ENCODE data around the gene PTGFR.

PTGFR gene

DNA sequence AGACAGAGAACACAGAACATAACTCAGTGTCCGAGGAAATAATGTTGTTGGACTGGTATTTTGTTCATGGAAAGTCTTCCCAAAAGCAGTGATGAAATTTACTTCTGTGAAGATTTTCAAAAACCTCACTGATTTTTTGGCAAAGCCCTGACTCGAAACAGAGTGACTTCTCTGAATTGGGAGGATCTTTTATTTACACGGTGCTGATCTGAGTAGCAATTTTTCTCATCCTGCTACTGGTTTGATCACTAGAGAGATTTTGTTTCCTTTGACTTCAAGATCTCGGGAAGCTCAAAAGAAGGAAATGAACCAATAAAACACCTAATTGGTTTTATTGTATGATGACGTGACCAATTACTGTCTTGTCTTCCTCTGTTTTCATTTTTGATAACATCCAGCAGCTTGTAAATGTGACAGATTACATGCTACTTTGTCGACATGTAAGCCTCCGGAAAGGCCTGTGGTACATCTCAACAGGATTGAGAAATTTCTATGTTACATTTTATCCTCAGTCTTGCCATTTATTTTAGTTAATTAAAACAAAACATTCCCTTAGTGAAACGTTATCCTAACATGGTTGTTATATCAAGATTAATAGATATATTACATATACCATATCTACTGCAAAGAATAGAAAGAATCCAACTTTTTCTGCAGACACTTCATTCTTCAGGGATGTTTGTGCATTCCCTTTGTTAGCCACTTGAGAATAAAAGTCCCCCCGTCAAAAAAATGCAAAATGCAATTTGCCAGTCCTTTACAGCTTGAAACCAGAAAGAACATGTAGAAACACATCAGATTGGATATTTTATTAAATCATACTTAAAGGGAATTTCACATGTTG lies 86.7 kb downstream of the PTGFR start:
- TF ChIP-seq TCF12 (IDR thresholded peaks at IDR 0.05; ENCODE audit: low read depth), result no peak

GRCh38 chr1:78586572-78586971 lies 95.8 kb downstream of the PTGFR start:
- TF ChIP-seq ZBTB7A (IDR thresholded peaks at IDR 0.05; ENCODE audit: low read depth) (no peak), CEBPB (IDR thresholded peaks at IDR 0.05) (no peak), EGR1 (IDR thresholded peaks at IDR 0.05) (no peak), TAF1 (IDR thresholded peaks at IDR 0.05; ENCODE audit: low read depth) (no peak), NFIC (IDR thresholded peaks at IDR 0.05) (no peak), RAD21 (IDR thresholded peaks at IDR 0.05; ENCODE audit: low read depth) (no peak), TEAD4 (IDR thresholded peaks at IDR 0.05) (no peak), REST (IDR thresholded peaks at IDR 0.05; ENCODE audit: low read depth) (no peak), USF1 (IDR thresholded peaks at IDR 0.05) (no peak), FOXM1 (IDR thresholded peaks at IDR 0.05; ENCODE audit: borderline replicate concordance, low read depth) (no peak), YY1 (IDR thresholded peaks at IDR 0.05; ENCODE audit: low read depth) (no peak), TCF12 (IDR thresholded peaks at IDR 0.05; ENCODE audit: low read depth) (no peak), EP300 (IDR thresholded peaks at IDR 0.05; ENCODE audit: borderline replicate concordance) (no peak), CREB1 (IDR thresholded peaks at IDR 0.05; ENCODE audit: low read depth) (no peak)
- TF ChIP-seq, protein P1, sequence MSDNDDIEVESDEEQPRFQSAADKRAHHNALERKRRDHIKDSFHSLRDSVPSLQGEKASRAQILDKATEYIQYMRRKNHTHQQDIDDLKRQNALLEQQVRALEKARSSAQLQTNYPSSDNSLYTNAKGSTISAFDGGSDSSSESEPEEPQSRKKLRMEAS (IDR thresholded peaks at IDR 0.05), result no peak

- TF ChIP-seq RAD21 (IDR thresholded peaks at IDR 0.05; ENCODE audit: low read depth) (no peak), FOXM1 (IDR thresholded peaks at IDR 0.05; ENCODE audit: borderline replicate concordance, low read depth) (no peak), YY1 (IDR thresholded peaks at IDR 0.05; ENCODE audit: low read depth) (no peak), TAF1 (IDR thresholded peaks at IDR 0.05; ENCODE audit: low read depth) (no peak), TEAD4 (IDR thresholded peaks at IDR 0.05) (no peak)
- TF ChIP-seq, protein P1 (IDR thresholded peaks at IDR 0.05), result no peak
Measured at GRCh38 chr1:78587211-78587610, 96.4 kb downstream of the PTGFR start.

Measured in Ishikawa (cell line).